ENCODE data around the gene TANGO2. TPM values are rescaled to one million over a fixed set of nuclear protein-coding genes. Genes with fewer than 3 reads are reported as not detected.

Gene TANGO2
- polyA plus RNA-seq, 4 donors: 12.2 to 15.2 (median 12.8) TPM

DNA sequence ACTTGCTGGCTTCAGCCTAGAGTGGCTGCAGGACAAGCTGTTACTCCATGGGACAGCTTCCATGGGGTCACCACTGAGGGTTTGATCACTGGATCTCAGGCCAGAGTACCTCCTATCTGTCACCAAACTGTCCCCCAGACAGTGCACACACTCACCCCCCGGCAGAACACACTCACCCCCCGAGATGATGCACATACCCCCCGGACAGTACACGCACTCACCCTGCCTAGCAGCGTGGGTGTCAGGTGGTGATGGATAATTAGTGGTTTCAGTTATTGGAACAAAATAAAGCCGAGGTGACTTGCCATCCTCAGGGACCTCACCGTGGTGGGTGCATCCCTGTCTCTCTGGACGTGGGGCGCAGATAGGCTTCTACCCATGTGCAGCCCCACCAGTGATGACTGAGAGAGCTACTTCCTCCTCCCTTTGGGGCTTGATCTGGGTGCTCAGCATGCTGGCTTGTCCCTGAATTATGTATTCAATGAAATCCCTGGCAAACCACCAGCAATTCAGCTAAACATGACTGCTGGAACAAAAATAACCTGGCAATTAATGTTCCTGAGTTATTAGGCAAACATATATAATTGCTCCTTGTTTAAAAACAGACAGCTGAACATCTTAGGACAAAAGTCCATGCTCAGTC, 18.9 kb downstream of the TANGO2 start:
- DNase-seq (ENCODE audit: low read depth in 4 of 4, low spot score in 2 of 4): no peak

DNA sequence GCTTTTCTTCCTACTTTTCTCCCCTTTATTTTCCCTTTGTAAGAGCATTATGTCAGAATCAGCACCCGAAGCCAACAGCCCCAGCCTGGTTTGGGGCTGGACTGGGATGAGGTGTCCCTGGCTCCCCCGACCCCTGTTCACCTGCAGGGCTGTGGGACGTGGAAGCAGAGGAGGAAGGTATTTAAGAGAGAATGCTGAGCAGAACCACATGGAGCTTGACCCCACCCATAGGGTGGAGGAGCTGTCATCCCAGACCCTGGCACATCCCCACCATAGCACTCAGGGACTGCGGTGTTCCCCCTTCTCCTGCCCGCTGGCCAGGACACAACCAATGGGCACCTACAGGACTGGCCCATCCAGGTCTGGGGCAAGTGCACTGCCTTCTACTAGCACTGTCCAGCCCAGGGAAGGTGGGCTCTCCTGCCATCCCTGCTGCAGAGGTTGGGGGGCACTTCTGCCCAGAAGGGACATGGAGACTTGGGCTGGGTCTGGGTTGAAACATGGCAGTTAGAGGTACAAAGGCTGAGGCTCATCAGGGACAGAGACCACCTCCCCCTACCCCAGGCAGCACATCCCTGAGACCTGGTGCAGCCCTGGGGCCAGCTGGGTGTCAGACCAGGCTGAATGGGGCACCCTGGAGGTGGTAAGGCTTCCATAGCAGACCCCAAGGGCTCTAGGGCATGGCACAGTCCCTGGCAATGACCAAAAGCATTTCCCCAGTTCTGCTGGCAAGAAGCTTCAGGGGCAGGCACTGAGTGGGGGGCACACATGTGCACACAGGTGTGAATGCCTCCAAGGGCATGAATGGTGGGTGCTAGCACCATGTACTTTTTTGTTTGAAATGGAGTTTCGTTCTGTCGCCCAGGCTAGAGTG, 19.7 kb downstream of the TANGO2 start:
- no peak for DNase-seq (ENCODE audit: low read depth in 4 of 4, low spot score in 2 of 4)

DNA sequence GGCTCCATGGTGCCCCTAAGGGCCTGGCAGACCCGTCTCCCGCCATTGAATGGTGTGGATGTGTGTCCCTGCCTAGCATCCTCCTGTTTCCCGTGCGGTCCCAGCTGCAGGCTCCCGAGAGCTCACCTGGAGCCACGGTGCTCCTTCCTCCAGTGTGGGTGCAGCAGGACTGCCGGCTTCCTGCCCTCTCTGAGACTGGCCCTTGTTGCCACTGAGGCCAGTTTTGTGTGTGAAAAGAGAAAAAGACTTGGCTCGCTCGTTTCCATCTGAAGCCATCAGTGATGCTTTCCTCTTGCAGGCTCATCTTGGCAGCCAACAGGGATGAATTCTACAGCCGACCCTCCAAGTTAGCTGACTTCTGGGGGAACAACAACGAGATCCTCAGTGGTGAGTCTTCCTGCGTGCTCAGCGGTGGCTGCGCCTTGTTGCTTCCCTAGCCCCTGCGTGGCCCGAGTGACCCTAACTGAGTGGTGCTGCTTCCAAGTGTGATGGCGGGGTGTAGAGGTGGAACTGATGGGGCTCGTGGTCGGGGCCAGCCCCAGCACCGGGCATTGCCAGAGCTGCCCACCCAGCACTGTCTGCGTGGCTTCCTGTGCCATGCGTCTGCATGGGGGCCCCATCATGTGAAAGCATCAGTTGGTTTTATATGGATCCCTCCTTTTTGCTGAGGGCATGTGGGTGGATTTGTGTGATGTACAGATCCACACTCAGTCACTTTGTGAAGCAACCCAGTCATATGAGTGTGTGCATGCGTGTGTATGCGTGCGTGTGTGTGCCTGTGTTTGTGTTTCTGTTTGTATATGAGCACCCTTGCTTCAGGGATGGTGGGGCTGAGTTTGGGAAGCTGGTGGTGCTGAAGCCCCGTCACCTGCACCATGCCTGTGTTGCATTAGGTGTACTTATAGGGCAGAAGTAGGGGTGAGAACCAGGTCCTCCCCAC, 22.4 kb downstream of the TANGO2 start:
- no peak for DNase-seq (ENCODE audit: low read depth in 4 of 4, low spot score in 2 of 4)

DNA sequence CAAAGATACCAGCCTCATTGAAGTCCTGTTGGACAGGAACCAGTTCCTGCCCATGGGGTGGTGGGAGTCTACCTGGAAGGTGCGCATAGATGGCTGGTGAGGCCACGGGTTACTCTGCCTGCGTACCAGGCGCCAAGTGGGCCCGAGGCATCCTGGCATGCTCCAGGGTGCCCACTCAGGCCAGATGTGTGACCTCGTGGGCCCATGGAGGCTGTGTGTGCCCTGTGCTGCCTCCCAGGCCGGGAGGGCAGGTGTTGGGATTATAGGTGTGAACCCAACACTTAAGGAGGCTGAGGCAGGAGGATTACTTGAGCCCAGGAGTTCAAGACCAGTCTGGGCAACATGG, 23.1 kb downstream of the TANGO2 start:
- DNase-seq (ENCODE audit: low read depth in 4 of 4, low spot score in 2 of 4): no peak

DNA sequence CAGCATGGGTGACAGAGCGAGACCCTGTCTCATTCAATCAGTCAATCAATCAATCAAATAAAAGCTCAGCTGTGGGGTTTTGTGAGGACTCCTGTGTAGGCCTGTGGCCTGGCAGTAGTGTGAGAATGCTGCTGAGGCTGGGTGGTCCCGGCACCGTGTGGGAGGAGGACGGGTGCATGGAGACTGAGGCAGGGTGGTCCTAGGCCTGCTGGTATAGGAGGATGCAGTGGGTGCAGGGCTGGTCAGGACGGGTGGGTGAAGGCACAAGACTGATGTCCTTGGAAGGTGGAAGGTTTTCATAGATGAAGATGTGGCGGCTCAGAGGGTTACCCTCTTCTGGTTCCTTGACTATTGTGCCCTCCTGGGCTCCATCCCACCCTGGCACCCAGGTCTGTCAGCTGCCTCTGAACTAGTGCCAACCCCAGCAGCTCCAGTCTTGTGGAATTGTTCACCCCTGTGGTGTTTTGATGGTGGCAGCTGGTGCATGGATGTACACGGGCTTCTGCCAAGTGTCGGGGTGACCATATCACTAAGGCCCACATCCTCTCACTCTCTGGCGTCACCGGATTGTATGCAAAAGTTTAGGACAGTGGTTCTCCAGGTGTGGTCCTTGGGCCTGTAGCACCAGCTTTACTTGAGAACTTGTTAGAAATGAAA, 23.7 kb downstream of the TANGO2 start:
- DNase-seq (ENCODE audit: low read depth in 4 of 4, low spot score in 2 of 4): no peak

DNA sequence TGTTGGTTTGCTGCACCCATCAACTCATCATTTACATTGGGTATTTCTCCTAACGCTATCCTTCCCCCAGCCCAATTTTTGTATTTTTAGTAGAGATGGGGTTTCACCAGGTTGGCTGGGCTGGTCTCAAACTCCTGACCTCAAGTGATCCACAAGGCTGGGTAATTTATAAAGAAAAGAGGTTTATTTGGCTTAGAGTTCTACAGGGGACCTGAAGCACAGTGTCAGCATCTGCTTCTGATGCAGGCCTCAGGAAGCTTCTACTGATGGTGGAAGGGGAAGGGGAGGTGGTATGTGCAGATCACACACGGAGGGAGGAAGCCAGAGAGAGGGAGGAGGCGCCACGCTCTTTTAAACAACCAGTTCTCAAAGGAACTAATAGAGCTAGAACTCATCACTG, 25.8 kb downstream of the TANGO2 start:
- DNase-seq (ENCODE audit: low read depth in 4 of 4, low spot score in 2 of 4): no peak

DNA sequence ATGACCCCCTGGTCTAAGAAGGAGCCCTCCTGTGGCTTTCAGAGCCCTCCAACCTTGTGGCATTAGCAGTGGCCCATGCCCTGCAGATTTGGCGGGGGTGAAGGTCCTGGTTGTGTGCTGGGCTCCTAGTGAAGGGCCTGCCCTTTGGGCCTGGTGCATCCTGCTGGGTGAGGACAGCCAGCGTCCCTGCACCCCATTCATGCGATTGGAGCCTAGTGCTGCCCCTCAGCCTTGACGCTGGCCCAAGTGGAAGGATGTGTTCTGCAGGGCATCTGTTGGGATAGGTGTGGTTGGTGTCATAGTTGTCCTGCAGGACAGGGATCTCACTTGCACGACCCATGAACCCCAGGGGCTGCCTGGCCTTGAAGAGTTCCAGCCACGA, 31.0 kb downstream of the TANGO2 start:
- DNase-seq (ENCODE audit: low read depth in 4 of 4, low spot score in 2 of 4): no peak

DNA sequence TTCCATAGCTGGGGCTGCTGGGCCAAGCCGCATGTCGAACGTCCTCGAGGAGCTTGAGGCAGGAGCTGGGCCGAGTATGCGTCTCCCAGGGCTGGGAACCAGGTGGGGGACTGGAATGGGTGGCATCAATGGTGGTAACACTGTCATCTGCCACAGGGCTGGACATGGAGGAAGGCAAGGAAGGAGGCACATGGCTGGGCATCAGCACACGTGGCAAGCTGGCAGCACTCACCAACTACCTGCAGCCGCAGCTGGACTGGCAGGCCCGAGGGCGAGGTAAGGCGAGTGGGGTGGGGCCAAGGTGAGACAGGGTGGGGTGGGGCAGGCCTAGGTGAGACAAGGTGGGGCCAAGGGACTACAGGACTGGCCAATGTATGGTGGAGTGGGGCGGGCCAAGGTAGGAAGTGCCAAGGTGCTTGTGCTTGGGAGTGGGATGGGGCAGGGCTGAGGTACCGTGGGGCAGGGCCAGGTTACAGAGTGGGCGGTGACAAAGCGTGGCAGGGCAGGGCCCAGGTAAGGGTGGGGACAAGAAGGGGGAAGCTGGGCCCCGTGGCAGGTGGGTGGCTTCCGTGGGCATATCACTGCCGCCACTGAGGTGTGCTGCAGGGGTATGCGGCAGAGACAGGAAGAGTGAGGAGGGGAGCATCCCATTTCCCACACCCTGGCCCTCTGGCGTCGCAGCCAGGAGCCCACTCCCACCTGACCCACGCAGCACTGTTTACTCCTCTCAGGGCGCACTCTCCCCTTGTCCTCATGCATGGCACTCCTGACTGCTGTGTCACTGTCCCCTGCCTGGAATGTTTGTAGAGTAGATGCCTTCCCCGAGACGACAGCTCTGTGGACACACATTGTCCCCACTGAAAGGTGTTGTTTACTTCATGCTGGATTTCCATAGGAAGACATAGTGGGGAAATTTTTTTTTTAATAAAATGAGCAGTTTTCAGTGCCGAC, 31.7 kb downstream of the TANGO2 start:
- DNase-seq (ENCODE audit: low read depth in 4 of 4, low spot score in 2 of 4): no peak

DNA sequence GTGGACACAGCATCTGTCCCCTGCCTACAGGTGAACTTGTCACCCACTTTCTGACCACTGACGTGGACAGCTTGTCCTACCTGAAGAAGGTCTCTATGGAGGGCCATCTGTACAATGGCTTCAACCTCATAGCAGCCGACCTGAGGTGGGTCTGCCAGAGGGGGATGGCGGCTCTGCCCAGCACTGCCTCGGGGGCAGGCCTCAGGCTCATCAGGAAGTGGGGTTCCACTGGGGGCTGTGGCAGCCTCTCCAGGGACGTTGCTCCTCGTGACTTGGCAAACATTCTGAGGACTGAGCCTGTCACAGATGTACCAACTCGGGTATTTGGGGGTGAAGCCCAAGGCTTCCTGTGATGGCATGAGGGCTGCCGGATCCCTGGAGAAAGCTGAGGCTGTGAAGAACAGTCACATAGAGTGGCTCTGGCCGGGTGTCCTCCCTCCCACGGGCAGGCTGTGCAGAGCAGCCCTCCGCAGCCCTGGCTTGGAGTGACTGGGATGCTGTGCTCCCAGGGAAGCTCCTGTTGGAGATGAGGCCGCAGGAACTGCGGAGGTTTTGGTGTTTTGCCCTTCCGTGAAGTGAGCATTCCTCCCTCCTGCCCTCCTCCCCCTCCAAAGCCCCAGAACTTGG, 32.6 kb downstream of the TANGO2 start:
- no peak for DNase-seq (ENCODE audit: low read depth in 4 of 4, low spot score in 2 of 4)

DNA sequence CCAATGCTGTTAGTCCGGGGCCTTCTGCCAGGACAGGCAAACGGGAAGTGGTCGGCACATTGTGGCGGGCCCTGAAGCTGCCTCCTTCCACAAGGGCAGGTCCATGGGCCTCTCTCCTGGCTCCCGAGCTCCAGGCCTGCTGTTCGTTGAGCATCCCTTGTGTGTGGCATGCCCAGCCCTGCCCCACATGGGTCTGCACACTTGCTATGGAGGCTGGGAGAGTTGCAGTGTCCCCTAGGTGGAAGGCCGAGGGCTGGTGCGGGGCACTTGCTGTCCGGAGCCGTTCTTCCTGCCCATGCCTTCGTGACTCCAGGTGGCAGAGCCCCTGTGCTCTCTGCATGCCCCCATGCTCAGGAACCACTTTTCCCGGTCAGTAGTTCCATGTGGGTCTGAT, 33.1 kb downstream of the TANGO2 start:
- no peak for DNase-seq (ENCODE audit: low read depth in 4 of 4, low spot score in 2 of 4)

DNA sequence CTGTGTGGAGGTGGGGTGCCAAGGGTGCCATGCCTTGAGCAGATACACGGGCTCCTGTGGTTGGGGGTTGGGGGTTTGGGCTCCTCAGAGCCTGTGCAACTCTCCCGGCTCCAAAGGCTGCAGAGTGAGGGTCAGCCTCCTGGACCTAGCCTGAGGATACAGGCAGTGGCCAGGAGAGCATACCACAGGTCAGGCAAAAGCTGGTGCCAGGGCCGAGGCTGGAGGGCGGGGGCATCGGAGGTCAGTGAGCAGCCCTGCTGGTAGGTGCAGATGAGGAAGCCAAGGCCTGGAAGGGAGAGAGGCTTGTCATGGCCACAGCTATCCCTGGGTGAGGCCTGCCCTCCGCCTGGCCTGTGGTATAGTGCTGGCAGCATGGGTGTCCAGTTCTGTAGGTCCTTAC, 33.6 kb downstream of the TANGO2 start:
- no peak for DNase-seq (ENCODE audit: low read depth in 4 of 4, low spot score in 2 of 4)

DNA sequence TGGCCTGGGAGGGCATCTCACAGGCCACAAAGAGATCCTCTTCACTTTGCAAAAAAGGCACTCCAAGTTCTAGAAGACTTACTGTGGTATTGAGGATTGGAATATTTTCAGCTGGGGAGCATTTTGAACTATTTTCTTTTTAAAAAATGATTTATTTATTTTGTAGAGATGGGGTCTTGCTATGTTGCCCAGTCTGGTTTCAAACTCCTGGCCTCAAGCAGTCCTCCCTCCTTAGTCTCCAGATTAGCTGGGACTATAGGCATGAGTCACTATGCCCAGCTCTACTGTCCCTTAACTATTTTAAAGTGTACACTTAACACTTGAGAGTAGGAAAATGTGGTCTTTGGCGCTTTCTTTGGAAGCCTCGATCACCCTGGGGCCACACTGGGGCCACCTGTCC, 34.2 kb downstream of the TANGO2 start:
- no peak for DNase-seq (ENCODE audit: low read depth in 4 of 4, low spot score in 2 of 4)

DNA sequence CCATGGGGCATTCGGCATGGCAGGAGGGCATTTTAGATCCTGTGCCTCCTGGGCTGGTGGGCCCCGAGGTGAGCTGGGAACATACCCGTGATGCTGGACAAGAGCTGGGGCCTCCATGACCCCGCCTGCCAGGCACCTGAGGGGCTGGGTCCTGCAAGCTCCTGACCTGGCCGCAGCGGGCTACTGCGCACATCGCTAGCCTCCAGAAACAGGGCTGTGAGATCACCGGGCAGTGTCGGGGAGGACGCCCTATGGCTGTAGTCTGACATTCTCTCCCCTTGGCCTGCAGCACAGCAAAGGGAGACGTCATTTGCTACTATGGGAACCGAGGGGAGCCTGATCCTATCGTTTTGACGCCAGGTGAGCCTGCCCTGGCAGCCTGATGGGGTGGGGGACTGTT, 34.7 kb downstream of the TANGO2 start:
- DNase-seq (ENCODE audit: low read depth in 4 of 4, low spot score in 2 of 4): no peak

DNA sequence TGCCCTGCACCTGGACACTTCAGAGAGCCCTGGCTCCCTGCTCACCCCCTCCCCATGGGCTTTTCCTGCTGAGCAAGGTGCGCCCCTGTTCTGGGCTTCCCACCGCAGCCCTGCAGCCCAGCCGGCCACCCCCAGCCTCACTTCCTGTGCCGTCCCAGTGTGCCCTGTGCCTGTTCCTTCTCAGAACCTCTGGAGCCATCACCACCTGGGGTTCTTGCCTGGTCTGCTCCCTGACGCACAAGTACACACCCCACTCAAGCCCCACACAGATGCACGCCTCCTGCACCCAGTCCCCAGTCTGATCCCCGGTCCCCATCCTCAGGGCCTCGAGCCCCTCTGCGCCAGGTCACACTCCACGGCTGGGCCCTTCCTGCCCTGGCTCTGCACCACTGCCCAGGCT, 35.3 kb downstream of the TANGO2 start:
- no peak for DNase-seq (ENCODE audit: low read depth in 4 of 4, low spot score in 2 of 4)

DNA sequence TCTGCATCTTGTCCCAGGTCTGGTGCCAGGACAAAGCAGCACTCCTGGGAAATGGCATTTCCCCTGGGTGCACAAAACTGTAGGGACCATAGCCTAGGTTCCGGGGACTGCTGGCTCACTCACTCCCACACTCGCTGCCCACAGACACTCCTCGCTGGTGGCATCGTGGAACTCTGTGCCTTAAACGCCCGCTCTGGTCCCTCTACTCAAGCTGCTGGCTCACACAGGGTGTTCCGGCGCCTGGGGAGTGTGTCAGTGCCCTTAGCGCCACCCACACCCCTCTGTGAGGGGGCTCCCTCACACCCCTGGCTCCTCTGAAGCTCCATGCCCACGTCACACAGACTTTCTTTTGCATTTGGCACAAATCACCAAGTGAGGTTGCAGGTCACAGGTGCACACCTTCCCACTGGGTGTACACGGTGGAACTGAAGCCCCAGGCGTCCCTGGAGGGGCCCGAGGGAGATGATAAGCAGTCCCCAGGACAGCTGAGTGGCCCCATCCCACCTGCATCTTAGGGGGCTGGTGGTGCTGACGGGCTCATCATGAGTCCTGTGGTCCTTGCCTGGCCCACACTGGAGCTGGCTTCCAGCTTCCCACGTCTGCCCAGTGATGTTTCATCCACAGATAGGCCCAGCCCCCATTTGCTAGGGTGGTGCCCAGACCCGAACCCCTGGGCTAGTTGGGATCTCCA, 35.9 kb downstream of the TANGO2 start:
- no peak for DNase-seq (ENCODE audit: low read depth in 4 of 4, low spot score in 2 of 4)

DNA sequence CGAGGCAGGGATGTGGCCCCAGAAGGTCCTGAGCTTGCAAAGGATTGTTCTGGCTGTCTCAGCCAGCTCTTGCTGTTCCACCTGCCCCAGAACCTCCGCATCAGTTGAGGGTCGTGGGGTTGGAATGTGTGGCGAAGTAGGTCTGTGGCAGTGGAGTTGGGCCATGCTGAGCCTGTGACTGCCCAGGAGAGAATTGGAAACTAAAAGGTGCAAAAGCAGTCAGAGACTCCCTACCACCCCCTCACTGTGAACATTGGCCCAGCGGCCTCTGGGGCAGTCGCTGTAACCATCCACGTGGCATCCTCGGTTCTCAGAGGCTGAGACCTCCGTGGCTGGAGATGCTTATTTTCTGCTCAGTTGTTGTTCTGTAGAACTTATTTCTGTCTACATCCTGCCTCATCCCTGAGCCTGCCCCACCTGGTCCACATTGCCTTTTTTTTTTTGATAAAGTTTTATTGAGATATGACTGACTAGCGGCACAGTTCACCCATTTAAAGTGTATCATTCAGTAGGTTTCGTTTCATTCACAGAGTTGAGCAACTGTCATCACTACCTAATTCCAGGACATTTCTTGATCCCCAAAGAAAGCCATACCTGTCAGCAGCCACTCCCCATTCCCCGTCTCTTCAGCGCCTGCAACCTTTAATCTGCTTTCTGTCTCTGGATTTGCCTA, 36.8 kb downstream of the TANGO2 start:
- no peak for DNase-seq (ENCODE audit: low read depth in 4 of 4, low spot score in 2 of 4)

DNA sequence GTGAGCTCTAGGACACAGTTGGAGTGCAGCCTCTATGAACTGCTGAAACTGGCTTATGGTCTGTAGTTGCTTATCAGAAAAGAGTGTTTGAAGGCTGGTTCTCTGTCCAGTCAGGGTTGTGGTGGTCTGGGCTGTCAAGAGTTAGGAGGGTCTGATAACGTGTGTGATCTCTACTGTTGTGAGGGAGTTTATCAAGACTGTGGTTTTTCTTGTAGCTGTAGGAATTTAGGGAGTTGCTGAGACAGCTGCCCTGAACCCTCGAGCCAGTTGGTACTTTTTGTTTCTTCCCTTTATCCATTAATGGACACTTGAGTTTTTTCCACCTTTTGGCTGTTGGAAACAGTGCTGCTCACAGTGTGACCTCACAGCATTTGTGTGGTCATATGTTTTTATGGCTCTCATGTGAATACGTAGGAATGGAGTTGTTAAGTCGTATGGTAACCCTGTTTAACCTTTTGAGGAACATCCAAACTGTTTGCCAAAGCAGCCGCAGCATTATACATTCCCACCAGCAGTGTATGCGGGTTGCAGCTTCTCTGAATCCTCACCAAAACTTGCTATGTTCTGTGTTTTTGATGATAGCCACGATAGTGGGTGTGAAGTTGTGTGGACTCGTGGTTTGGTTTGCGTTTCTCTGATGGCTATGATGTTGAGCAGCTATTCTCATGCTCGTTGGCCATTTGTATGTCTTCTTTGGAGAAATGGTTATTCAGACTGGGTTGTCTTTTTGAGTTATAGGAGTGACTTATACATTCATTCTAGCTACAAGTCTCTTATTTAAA, 38.3 kb downstream of the TANGO2 start:
- DNase-seq (ENCODE audit: low read depth in 4 of 4, low spot score in 2 of 4): no peak
